Measurements from ENCODE around the gene NOXA1. TPM values are rescaled to one million over a fixed set of nuclear protein-coding genes. Genes with fewer than 3 reads are reported as not detected.

The NOXA1 gene
- total and polyA plus RNA-seq, 2 of the 8 experiments (the other 6 are each of a cell fraction or from before 2014, with no cell fraction given) = 0.34 to 0.91 TPM

GRCh38 chr9:137475666-137476065, 52.5 kb downstream of the NOXA1 start:
- CTCF ChIA-PET (ENCODE audit: partially characterized antibody) = interaction anchor here (1.2 kb wide), 1 partner anchor 13 kb away, joined by 3 read pairs; no protein-coding TSS in a partner anchor
- 79% methylated on average over 3 of the region's 3 CpGs; no CpG with 5 or more reads in 1 of the 2 experiments for WGBS, 2 experiments (ENCODE audit: extremely low coverage in 1 of 2, insufficient coverage in 1 of 2, insufficient read length in 1 of 2, insufficient replicate concordance in 2 of 2, low coverage in 1 of 2, low lambda C conversion rate in 2 of 2, missing lambda C conversion rate in 1 of 2)
- no peak overlapping the region for H3K4me3 ChIP-seq (ENCODE audit: extremely low read depth in 1 of 4, insufficient read depth in 2 of 4, low read depth in 3 of 4, low read length in 4 of 4)
- no peak overlapping the region for H3K27ac ChIP-seq (ENCODE audit: low read depth, low read length)
- no peak for TF ChIP-seq ATF3 (IDR thresholded peaks at IDR 0.05; ENCODE audit: insufficient read depth, low read depth, low read length)
- TF ChIP-seq NANOG (IDR thresholded peaks at IDR 0.05; ENCODE audit: insufficient read depth, low read depth, low read length, poor library complexity, severe bottlenecking) = no peak
- TF ChIP-seq ZNF274 (IDR thresholded peaks at IDR 0.05; ENCODE audit: borderline replicate concordance, extremely low read depth, low read length) = no peak
- no peak for TF ChIP-seq TAF7 (optimal IDR thresholded peaks at IDR 0.05; ENCODE audit: borderline replicate concordance, low read depth, low read length)
- TF ChIP-seq HDAC2 (IDR thresholded peaks at IDR 0.05; ENCODE audit: borderline replicate concordance in 1 of 2, low read depth in 2 of 2, low read length in 2 of 2) = no peak
- no peak for TF ChIP-seq USF2 (IDR thresholded peaks at IDR 0.05; ENCODE audit: low read length)
- H4K5ac ChIP-seq (ENCODE audit: insufficient read length, low read depth, low read length) = no peak overlapping the region
- H2BK15ac ChIP-seq (ENCODE audit: low read length) = no peak overlapping the region
- POLR2A ChIA-PET (ENCODE audit: partially characterized antibody) = no interaction called here
- no peak overlapping the region for H3K4ac ChIP-seq (replicated peaks; ENCODE audit: insufficient read length, low read depth, low read length)
- H2BK20ac ChIP-seq (ENCODE audit: low read length) = no peak overlapping the region
- H4K8ac ChIP-seq (ENCODE audit: extremely low read depth, insufficient read depth, low read length) = no peak overlapping the region
- no peaks in the 10 kb centered on the region for H3K79me1 ChIP-seq (ENCODE audit: low read depth, low read length)
- H3K18ac ChIP-seq (ENCODE audit: extremely low read depth, low read length) = no peak overlapping the region
- H2BK12ac ChIP-seq (ENCODE audit: low read depth, low read length) = no peak overlapping the region
- no peaks in the 10 kb centered on the region for H3K23me2 ChIP-seq (ENCODE audit: low read depth, low read length)
- H3K4me2 ChIP-seq (ENCODE audit: insufficient read depth in 1 of 2, low read depth in 2 of 2, low read length in 2 of 2) = no peak overlapping the region
- H2AFZ ChIP-seq (ENCODE audit: low read length) = no peak overlapping the region
- DNase-seq (ENCODE audit: low read depth in 1 of 2, low spot score in 2 of 2) (no peak), FAIRE-seq (no peak)
- no peak overlapping the region for H2AK5ac ChIP-seq (ENCODE audit: low read depth, low read length)
- no peaks in the 10 kb centered on the region; a peak in 1 of 7 replicates for H3K27me3 ChIP-seq (replicated peaks in 1 of 4; ENCODE audit: control insufficient read depth in 3 of 4, extremely low read depth in 1 of 4, insufficient read depth in 3 of 4, low read length in 3 of 4)
- H3K79me2 ChIP-seq (ENCODE audit: control insufficient read depth in 1 of 2, insufficient read depth in 2 of 2, low read length in 2 of 2) = no peaks in the 10 kb centered on the region
- H2BK120ac ChIP-seq (replicated peaks; ENCODE audit: low read depth, low read length) = no peak overlapping the region
- no peak overlapping the region for H3K9ac ChIP-seq (replicated peaks in 1 of 4; ENCODE audit: extremely low read depth in 1 of 4, low read depth in 3 of 4, low read length in 3 of 4)
- no peaks in the 10 kb centered on the region for H4K20me1 ChIP-seq (replicated peaks in 1 of 2; ENCODE audit: control insufficient read depth in 1 of 2, insufficient read depth in 2 of 2, low read length in 2 of 2)
- no peak overlapping the region for H2BK5ac ChIP-seq (ENCODE audit: low read depth, low read length)
- H3K14ac ChIP-seq (ENCODE audit: insufficient read length) = no peak overlapping the region
- H3K36me3 ChIP-seq (ENCODE audit: control insufficient read depth in 2 of 4, insufficient read depth in 4 of 4, low read length in 3 of 4) = no peaks in the 10 kb centered on the region
- H3K9me3 ChIP-seq (ENCODE audit: insufficient read depth in 2 of 2, low read depth in 1 of 2, low read length in 1 of 2) = peaks cover 4 to 11% of the 10 kb centered on the region in 2 experiments; a peak in 3 of 4 replicates
- H3K4me1 ChIP-seq (replicated peaks in 1 of 4; ENCODE audit: control insufficient read depth in 3 of 4, insufficient read depth in 4 of 4, low read length in 3 of 4) = no peaks in the 10 kb centered on the region; a peak in 2 of 7 replicates
- H4K91ac ChIP-seq (replicated peaks; ENCODE audit: insufficient read length, low read length) = no peak overlapping the region
- no peak overlapping the region for H3K23ac ChIP-seq (ENCODE audit: insufficient read length)
- H3K56ac ChIP-seq (replicated peaks; ENCODE audit: insufficient read length, low read depth, low read length) = no peak overlapping the region
